K562 (cell line): ENCODE data around the gene TRAF3. TPM values are rescaled to one million over a fixed set of nuclear protein-coding genes. Genes with fewer than 3 reads are reported as not detected.

Source experiments
- ATAC-seq: fragments of 200-7000 bp; cut with Tn5 transposase; 3 replicates; pipeline ENCODE4 v1.9.1; 2020; ENCODE audit warnings: moderate library complexity
- BruUV-seq: library from RNA; stranded (reverse); fragments of 400-500 nt; replicated peaks from 2 replicates; lab custom pipeline; 2021; lab: Mats Ljungman, UMichigan
- CTCF ChIA-PET: fragments of 300-600 bp; formaldehyde crosslinking; extraction: SDS; loops from one replicate; lab custom pipeline; 2021; ENCODE audit warnings: low intra/inter-chr PET ratio; lab: Yijun Ruan, JAX
- POLR2A ChIA-PET: fragments of 300-600, 350-650 bp; sonication (Branson Sonifier 250); formaldehyde crosslinking; extraction: SDS; loops from one replicate; lab custom pipeline; 2021; ENCODE audit warnings: antibody characterized with exemption, inconsistent platforms; lab: Yijun Ruan, JAX
- DNase-seq, 4 experiments: peaks; one replicate each; pipeline versions ENCODE4 v3.0.0 to v3.0.0-alpha.2; 2011 to 2018; ENCODE audit warnings: low spot score in 3 of 4, mixed read lengths in 3 of 4; ENCODE audit errors: extremely low read depth in 1 of 4
- FAIRE-seq: peaks from 2 replicates; lab custom pipeline; 2011; peaks lifted over from hg19 to GRCh38; lab: Jason Lieb, UNC
- H2AFZ ChIP-seq: 2 replicates; pipeline ENCODE4 v1.6.0; 2011; ENCODE audit warnings: low read depth, low read length, control low read depth, inconsistent platforms
- H3K27ac ChIP-seq: fragments of 200-600 bp; 3 replicates; pipeline ENCODE4 v1.8.0; 2011; ENCODE audit warnings: low read depth, mild to moderate bottlenecking, control low read depth, inconsistent platforms, low read length, moderate library complexity, mixed read lengths; ENCODE audit errors: extremely low read depth
- H3K27me3 ChIP-seq, 2 experiments: fragments of 300-600 bp in 1 of 2; 2 replicates in 1 of 2; 3 replicates in 1 of 2; pipeline versions ENCODE4 v1.6.0 to v1.8.0; 2011; ENCODE audit warnings: inconsistent platforms in 2 of 2, low read length in 2 of 2, mild to moderate bottlenecking in 1 of 2, mixed read lengths in 1 of 2, moderate library complexity in 1 of 2; ENCODE audit not compliant: control insufficient read depth in 2 of 2, insufficient read depth in 2 of 2
- H3K36me3 ChIP-seq: fragments of 300-600 bp; 3 replicates; pipeline ENCODE4 v1.8.0; 2011; ENCODE audit warnings: mild to moderate bottlenecking, low read length, inconsistent platforms; ENCODE audit not compliant: control insufficient read depth, insufficient read depth
- H3K4me1 ChIP-seq, 2 experiments: fragments of 200-600 bp in 1 of 2; replicated peaks in 1 of 2; 2 replicates in 1 of 2; 3 replicates in 1 of 2; pipeline versions ENCODE4 v1.5.1 to v1.8.0; 2011; ENCODE audit warnings: inconsistent platforms in 2 of 2, low read length in 2 of 2, mild to moderate bottlenecking in 1 of 2, mixed read lengths in 1 of 2, moderate library complexity in 1 of 2; ENCODE audit not compliant: control insufficient read depth in 2 of 2, insufficient read depth in 2 of 2
- H3K4me2 ChIP-seq: 2 replicates; pipeline ENCODE4 v1.6.1; 2011; ENCODE audit warnings: low read length, control low read depth, inconsistent platforms, mixed read lengths; ENCODE audit not compliant: insufficient read depth
- H3K4me3 ChIP-seq: fragments of 200-600 bp; sonication (generic), shearing (Covaris generic); 2 replicates; pipeline ENCODE4 v1.5.1; 2016; ENCODE audit warnings: control low read depth, inconsistent platforms
- H3K79me2 ChIP-seq: fragments of 200-600 bp; 3 replicates; pipeline ENCODE4 v1.8.0; 2011; ENCODE audit warnings: low read length, inconsistent platforms; ENCODE audit not compliant: control insufficient read depth, insufficient read depth
- H3K9ac ChIP-seq, 2 experiments: 2 replicates each; pipeline versions ENCODE4 v1.6.0 to v1.6.1; 2011; ENCODE audit warnings: low read depth in 2 of 2, low read length in 2 of 2, control low read depth in 1 of 2, inconsistent platforms in 1 of 2, mild to moderate bottlenecking in 1 of 2, mixed read lengths in 1 of 2; ENCODE audit not compliant: insufficient read depth in 1 of 2
- H3K9me1 ChIP-seq: one replicate; pipeline ENCODE4 v1.6.0; 2011; ENCODE audit warnings: inconsistent platforms, mild to moderate bottlenecking, low read length, moderate library complexity; ENCODE audit not compliant: control insufficient read depth, insufficient read depth
- H3K9me3 ChIP-seq: replicated peaks from 2 replicates; pipeline ENCODE4 v1.5.1; 2011; ENCODE audit warnings: low read depth, low read length, inconsistent platforms; ENCODE audit not compliant: control insufficient read depth, insufficient read depth
- H4K20me1 ChIP-seq: replicated peaks from 2 replicates; pipeline ENCODE4 v1.6.1; 2011; ENCODE audit warnings: low read length, inconsistent platforms, mixed read lengths; ENCODE audit not compliant: control insufficient read depth, insufficient read depth
- ID3 ChIP-seq, 2 experiments: fragments of 250-450 bp in 1 of 2; fragments of 450-650 bp in 1 of 2; sonication (Bioruptor Pico) in 1 of 2; IDR thresholded peaks; 2 replicates each; pipeline versions ENCODE4 v1.6.1 to v1.8.0; 2016 to 2021; ENCODE audit warnings: mild to moderate bottlenecking in 2 of 2, moderate library complexity in 2 of 2, missing compliant biosample characterization in 1 of 2, missing genetic modification characterization in 1 of 2
- LARP7 ChIP-seq: fragments of 450-650 bp; IDR thresholded peaks from 2 replicates; pipeline ENCODE4 v1.6.1; 2016
- MYBL2 ChIP-seq, 2 experiments: fragments of 450-650 bp in 1 of 2; sonication (generic) in 1 of 2; formaldehyde crosslinking in 1 of 2; IDR thresholded peaks; 2 replicates each; pipeline versions ENCODE4 v1.6.1 to v1.8.1; 2017 to 2022; ENCODE audit warnings: borderline replicate concordance in 1 of 2, inconsistent platforms in 1 of 2, low read depth in 1 of 2, mild to moderate bottlenecking in 1 of 2, missing genetic modification reagents in 1 of 2, moderate library complexity in 1 of 2
- NCOA1 ChIP-seq: fragments of 450-650 bp; IDR thresholded peaks from 2 replicates; pipeline ENCODE4 v1.6.1; 2016; ENCODE audit warnings: low read depth
- NONO ChIP-seq, 2 experiments: fragments of 200-400 bp in 1 of 2; fragments of 450-650 bp in 1 of 2; formaldehyde crosslinking in 1 of 2; IDR thresholded peaks; 2 replicates each; pipeline ENCODE4 v1.6.1; 2017; ENCODE audit warnings: low read depth in 2 of 2, mild to moderate bottlenecking in 2 of 2, moderate library complexity in 2 of 2, low read length in 1 of 2
- RB1 ChIP-seq: fragments of 450-650 bp; IDR thresholded peaks from 2 replicates; pipeline ENCODE4 v1.6.1; 2017; ENCODE audit warnings: low read depth, mild to moderate bottlenecking
- RBM14 ChIP-seq: fragments of 200-400 bp; formaldehyde crosslinking; IDR thresholded peaks from 2 replicates; pipeline ENCODE4 v1.6.1; 2018; ENCODE audit warnings: low read depth, mild to moderate bottlenecking, low read length, moderate library complexity, borderline replicate concordance; ENCODE audit not compliant: insufficient read depth
- RBM15 ChIP-seq: fragments of 200-400 bp; formaldehyde crosslinking; IDR thresholded peaks from 2 replicates; pipeline ENCODE4 v1.6.1; 2018; ENCODE audit warnings: mild to moderate bottlenecking, low read length, moderate library complexity; ENCODE audit not compliant: insufficient read depth
- SETDB1 ChIP-seq: IDR thresholded peaks from one replicate; pipeline ENCODE4 v1.6.1; 2012; ENCODE audit warnings: low read length, control low read depth, inconsistent platforms
- THRB ChIP-seq: fragments of 450-650 bp; formaldehyde crosslinking; conservative IDR thresholded peaks from 2 replicates; pipeline ENCODE4 v1.4.0; 2022; ENCODE audit warnings: mild to moderate bottlenecking, missing genetic modification characterization
- ZNF644 ChIP-seq: fragments of 200-800 bp; sonication (Bioruptor generic); IDR thresholded peaks from 2 replicates; pipeline ENCODE4 v1.6.1; 2016; ENCODE audit warnings: low read depth, missing genetic modification characterization, missing compliant biosample characterization
- WGBS: fragments of 100-300 bp; shearing (Covaris generic); methylation state at CpG from one replicate; pipeline ENCODE4 v1.1.6; 2016; ENCODE audit warnings: low coverage, mixed read lengths; ENCODE audit not compliant: insufficient coverage; ENCODE audit errors: missing lambda C conversion rate; 5-methylcytosine and 5-hydroxymethylcytosine counted together
- in situ Hi-C: fragments of 300-500 bp; cut with MboI; formaldehyde crosslinking; loops from 4 replicates; pipeline ENCODE4 v1.15.0; 2018; ENCODE audit warnings: inconsistent platforms, mixed read lengths
- intact Hi-C: fragments of 100-400 bp; cut with micrococcal nuclease; formaldehyde crosslinking; loops from 2 replicates; pipeline ENCODE4 v1.14.2; 2022
- polyA plus RNA-seq, 8 experiments: library from polyadenylated mRNA; depleted of rRNA in 4 of 8; stranded (reverse) in 5 of 8; unstranded in 3 of 8; fragments of >200 nt; fragmentation: Nextera tagmentation in 2 of 8; fragmentation: Illumina TruSeq in 1 of 8; extraction: Ambion mirVana in 2 of 8; extraction: Trizol in 1 of 8; gene quantifications; 2 replicates each; pipeline versions ENCODE4 v1.2.1 to v1.2.3, GENCODE V29; 2011 to 2014; ENCODE audit warnings: inconsistent platforms in 1 of 8, missing spikeins in 1 of 8
- total RNA-seq, 7 experiments: library from RNA; depleted of rRNA in 6 of 7; stranded (reverse); fragments of >200 nt in 6 of 7; fragmentation: Illumina TruSeq in 2 of 7; extraction: Trizol in 2 of 7; gene quantifications; 2 replicates each; pipeline versions ENCODE4 v1.2.1 to v1.2.3, GENCODE V29; 2011 to 2021; ENCODE audit warnings: low replicate concordance in 1 of 7

The TRAF3 gene
- total and polyA plus RNA-seq, 9 of the 15 experiments (the other 6 are each of a cell fraction or from before 2014, with no cell fraction given) = 0.52 to 21.3 (median 9.9) TPM

- no peaks in the 10 kb centered on the region for H3K27me3 ChIP-seq
- WGBS = 62% methylated on average over 5 of the region's 6 CpGs
- ATAC-seq (no peak), FAIRE-seq (no peak), DNase-seq (no peak)
- POLR2A ChIA-PET = interaction anchor here (0.7 kb wide), 1 partner anchor 15 kb away, joined by 3 read pairs; no protein-coding TSS in a partner anchor
- H3K9ac ChIP-seq = no peak overlapping the region
- CTCF ChIA-PET = no interaction called here
- no peaks in the 10 kb centered on the region for H4K20me1 ChIP-seq
- H3K9me1 ChIP-seq = no peaks in the 10 kb centered on the region
- no peak overlapping the region for H2AFZ ChIP-seq
- BruUV-seq = no TSS peak
- TF ChIP-seq NONO (IDR thresholded peaks at IDR 0.05; ENCODE audit: low read depth in 2 of 2, low read length in 1 of 2) (no peak), NCOA1 (no peak), MYBL2 (IDR thresholded peaks at IDR 0.05; ENCODE audit: low read depth) (no peak), MYBL2 (CRISPR knock-in tag; IDR thresholded peaks at IDR 0.05; ENCODE audit: borderline replicate concordance) (no peak), RBM15 (no peak), THRB (CRISPR knock-in tag) (no peak), ZNF644 (tag) (no peak), ID3 (CRISPR knock-in tag; IDR thresholded peaks at IDR 0.05) (no peak), ID3 (tag; IDR thresholded peaks at IDR 0.05) (no peak), LARP7 (no peak), RBM14 (no peak), SETDB1 (no peak), RB1 (no peak)
- intact Hi-C loops (no loop called here), in situ Hi-C loops (no loop called here)
- no peaks in the 10 kb centered on the region; the same call in 2 of the 3 replicates for H3K36me3 ChIP-seq
- H3K4me1 ChIP-seq = peaks cover 3 to 7% of the 10 kb centered on the region in 2 experiments; a peak in 2 of 5 replicates
- no peak overlapping the region for H3K27ac ChIP-seq
- no peaks in the 10 kb centered on the region for H3K9me3 ChIP-seq
- no peak overlapping the region for H3K4me3 ChIP-seq
- H3K79me2 ChIP-seq = peaks cover 18% of the 10 kb centered on the region
- H3K4me2 ChIP-seq = no peak overlapping the region
Measured at GRCh38 chr14:102802834-102803523, 25.7 kb downstream of the TRAF3 start.
